ENCODE results near the gene SLC17A1. TPM values are rescaled to one million over a fixed set of nuclear protein-coding genes. Genes with fewer than 3 reads are reported as not detected.

The SLC17A1 gene
- total and polyA plus RNA-seq, 2 donors (not counting 3 experiments of a cell fraction or from before 2014, with no cell fraction given), result not detected

- no peaks in the 10 kb centered on the region for H3K79me2 ChIP-seq (ENCODE audit: control insufficient read depth, insufficient read depth, low read length)
- H3K9me3 ChIP-seq (replicated peaks; ENCODE audit: control insufficient read depth, insufficient read depth, low read length), result no peaks in the 10 kb centered on the region
- intact Hi-C loops (cut with micrococcal nuclease), result no loop called here
- no peak overlapping the region for H3K4me2 ChIP-seq (ENCODE audit: insufficient read depth, low read length)
- H4K20me1 ChIP-seq (replicated peaks; ENCODE audit: control insufficient read depth, extremely low read depth, insufficient read depth, low read length), result no peaks in the 10 kb centered on the region
- no peak overlapping the region for H3K4me3 ChIP-seq (replicated peaks in 1 of 3; ENCODE audit: insufficient read depth in 1 of 3, low read depth in 1 of 3, low read length in 3 of 3)
- dilution Hi-C loops (cut with MboI; ENCODE audit: extremely low pct_ligation_motif_present, low sequenced_read_pairs), result no loop called here
- no peaks in the 10 kb centered on the region for H3K4me1 ChIP-seq (ENCODE audit: control insufficient read depth, extremely low read depth, insufficient read depth, low read length)
- no peak for FAIRE-seq
- DNase-seq (ENCODE audit: low read depth, low spot score), result no peak
- H3K36me3 ChIP-seq (ENCODE audit: control insufficient read depth in 2 of 2, extremely low read depth in 1 of 2, insufficient read depth in 2 of 2, low read length in 2 of 2), result no peaks in the 10 kb centered on the region
- H2AFZ ChIP-seq (ENCODE audit: low read depth, low read length), result no peak overlapping the region
- BruUV-seq (replicated peaks), result no TSS peak
- H3K27me3 ChIP-seq (ENCODE audit: control insufficient read depth in 2 of 2, insufficient read depth in 2 of 2, low read length in 2 of 2), result no peaks in the 10 kb centered on the region
- no peak overlapping the region for H3K27ac ChIP-seq (ENCODE audit: insufficient read depth, low read depth, low read length)
- H3K9me1 ChIP-seq (replicated peaks; ENCODE audit: control insufficient read depth, extremely low read depth, insufficient read depth, low read length), result no peaks in the 10 kb centered on the region
- H3K9ac ChIP-seq (replicated peaks; ENCODE audit: extremely low read depth, insufficient read depth, low read length), result no peak overlapping the region
- ChIA-PET POLR2A (no interaction called here), CTCF (interaction anchor here (1.0 kb wide), 1 partner anchor 8 kb away, joined by 3 read pairs; no protein-coding TSS in a partner anchor)
- no peak for TF ChIP-seq MYC (IDR thresholded peaks at IDR 0.05; ENCODE audit: low read depth, low read length)
- no peak for TF ChIP-seq MAX (IDR thresholded peaks at IDR 0.05; ENCODE audit: insufficient read depth, insufficient read length)
- no peak for TF ChIP-seq JUN (IDR thresholded peaks at IDR 0.05; ENCODE audit: borderline replicate concordance, insufficient read depth, insufficient read length, low read depth)
- TF ChIP-seq CTCF (IDR thresholded peaks at IDR 0.05; ENCODE audit: extremely low read depth in 1 of 2, insufficient read depth in 1 of 2, low read depth in 1 of 2, low read length in 2 of 2), result no peak
- no peak for TF ChIP-seq EZH2 (IDR thresholded peaks at IDR 0.05; ENCODE audit: borderline replicate concordance, low read depth, low read length, severe bottlenecking)
- TF ChIP-seq GATA2 (IDR thresholded peaks at IDR 0.05; ENCODE audit: insufficient read depth, insufficient read length, low read depth, low read length), result no peak
- no peak for TF ChIP-seq POLR2AphosphoS5 (IDR thresholded peaks at IDR 0.05; ENCODE audit: insufficient read depth, low read depth, low read length)
- TF ChIP-seq POLR2A (IDR thresholded peaks at IDR 0.05; ENCODE audit: low read depth, low read length), result no peak
- TF ChIP-seq FOS (IDR thresholded peaks at IDR 0.05; ENCODE audit: borderline replicate concordance, insufficient read depth, low read length), result no peak
Observed at GRCh38 chr6:25815194-25815593, 16.7 kb downstream of the SLC17A1 start.

Measured in endothelial cell of umbilical vein (primary cell).